EL (cell line): Measurements from ENCODE around the gene NCOA1.
"Not testable (repeated sequence)": the region's sequence is repeated elsewhere in the genome, so short reads cannot be mapped to it uniquely, and the experiment has no call there.

Experiments used
- DNase-seq: peaks from one replicate; pipeline ENCODE4 v3.0.0-alpha.2; 2016

Gene NCOA1

DNA sequence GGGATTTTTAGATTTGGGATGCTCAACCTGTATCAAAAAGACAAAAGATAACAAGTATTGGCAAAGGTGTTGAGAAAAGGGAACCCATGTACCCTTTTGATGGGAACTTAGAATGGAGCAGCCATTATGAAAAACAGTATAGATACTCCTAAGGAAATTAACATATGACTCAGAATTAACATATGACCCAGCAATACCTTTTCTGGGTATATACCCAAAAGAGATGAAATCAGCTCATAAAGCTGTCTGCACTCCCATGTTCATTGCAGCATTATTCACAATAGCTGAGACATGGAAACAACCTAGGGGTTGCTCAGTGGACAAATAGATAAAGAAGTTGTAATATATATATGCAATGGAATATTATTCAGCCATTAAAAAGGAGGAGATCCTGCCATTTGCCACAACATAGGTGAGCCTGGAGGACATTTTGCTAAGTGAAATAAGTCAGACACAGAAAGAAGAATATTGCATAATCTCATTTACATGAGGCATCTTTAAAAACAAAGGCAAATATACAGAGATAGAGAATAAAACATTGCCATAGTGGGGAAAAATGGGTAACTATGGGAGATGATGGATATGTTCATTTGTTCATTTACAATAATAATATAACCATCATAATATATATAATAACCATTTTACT, 160.1 kb downstream of the NCOA1 start:
- DNase-seq, result no peak

- DNase-seq, result no peak
Observed at GRCh38 chr2:24651643-24652003, 160.6 kb downstream of the NCOA1 start.

DNA sequence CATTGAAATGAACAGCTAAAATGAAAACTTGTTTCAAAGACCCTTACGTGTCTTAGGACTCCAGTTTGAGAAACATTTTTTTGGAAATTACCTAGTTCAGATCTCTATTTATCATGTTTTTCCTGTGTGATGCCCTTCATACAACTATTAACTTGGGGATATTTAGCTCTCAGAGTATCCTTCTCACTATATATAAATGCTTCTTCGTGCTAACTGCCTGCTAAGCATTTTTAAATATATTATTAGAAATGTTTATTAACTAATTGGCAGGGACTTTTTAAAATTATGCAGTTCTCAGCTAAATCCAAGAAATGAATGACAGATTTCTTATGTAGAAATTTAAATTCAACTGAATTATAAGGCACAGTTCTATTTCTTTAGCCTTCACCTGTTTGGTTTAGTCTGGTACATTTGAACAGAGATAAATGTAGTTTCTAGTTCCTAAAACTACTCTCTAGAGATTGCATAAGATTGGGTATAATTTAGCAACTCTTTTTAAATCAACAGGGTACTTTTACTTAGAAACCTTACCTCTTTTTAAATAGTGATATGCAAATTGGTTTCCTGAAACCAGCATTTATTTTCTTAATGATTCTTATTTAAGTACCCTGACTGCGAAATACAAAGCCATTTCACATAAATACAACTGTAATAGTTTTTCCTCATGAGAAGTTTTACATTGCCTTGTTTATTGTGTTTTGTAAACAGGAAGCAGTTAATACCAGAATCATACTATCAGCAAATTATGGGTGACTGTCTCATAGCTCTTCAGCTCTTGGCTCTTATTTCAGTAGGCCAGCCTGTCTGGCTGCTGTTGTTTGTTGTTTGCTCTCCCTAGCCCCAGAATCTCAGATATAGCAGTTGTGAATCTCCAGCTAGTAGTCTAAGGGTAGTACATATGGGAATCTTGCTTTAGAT, 161.5 kb downstream of the NCOA1 start:
- DNase-seq, result no peak

DNA sequence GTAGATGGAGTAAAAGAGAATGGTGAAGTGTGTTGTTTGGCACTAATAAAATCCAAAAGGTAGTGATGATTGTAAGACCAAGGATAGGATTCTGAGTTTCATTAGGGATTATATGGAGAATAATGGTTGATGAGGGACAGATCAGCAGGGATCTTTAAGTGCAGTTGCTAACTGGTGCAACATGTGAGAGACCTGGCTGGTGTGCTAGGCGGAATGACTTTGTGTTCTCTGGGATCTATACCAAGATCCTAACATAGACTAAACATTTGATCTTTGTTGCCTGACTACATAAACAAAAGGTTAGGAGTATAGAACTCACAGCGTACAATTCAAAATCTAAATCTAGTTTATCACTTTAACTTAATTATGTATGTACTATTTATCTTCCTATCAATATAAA, 166.8 kb downstream of the NCOA1 start:
- DNase-seq, result no peak

DNA sequence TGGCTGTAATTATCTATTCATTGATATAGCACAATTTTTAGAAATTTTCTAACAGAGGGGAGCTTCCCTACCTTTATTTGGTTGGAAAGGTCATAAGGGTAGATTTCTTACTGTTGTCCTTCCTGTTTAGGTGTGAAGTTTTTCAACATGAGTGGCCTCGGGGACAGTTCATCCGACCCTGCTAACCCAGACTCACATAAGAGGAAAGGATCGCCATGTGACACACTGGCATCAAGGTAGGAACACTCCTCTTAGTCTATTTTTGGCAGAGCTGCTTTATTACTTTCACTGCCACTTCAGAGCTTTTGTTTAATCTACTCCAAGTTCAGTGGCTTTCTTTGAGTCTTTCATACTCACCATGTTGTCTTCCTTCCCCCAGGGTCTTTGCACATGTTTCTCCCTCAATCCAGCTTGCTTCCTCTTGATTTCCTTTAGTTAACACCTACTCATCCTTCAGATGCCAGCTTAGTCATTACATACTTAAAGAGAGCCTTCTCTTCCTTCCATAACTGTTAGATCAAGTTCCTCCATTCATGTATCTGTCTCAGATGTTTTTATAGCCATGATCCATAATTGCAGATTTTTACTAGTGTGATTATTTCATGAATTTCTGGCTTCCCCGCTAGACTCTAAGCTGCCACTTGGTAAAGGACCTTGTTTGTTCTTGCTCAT, 167.6 kb downstream of the NCOA1 start:
- no peak for DNase-seq

- DNase-seq, result no peak
Observed at GRCh38 chr2:24659862-24660261, 168.8 kb downstream of the NCOA1 start.

GRCh38 chr2:24667542-24667941, 176.5 kb downstream of the NCOA1 start:
- no peak for DNase-seq

DNA sequence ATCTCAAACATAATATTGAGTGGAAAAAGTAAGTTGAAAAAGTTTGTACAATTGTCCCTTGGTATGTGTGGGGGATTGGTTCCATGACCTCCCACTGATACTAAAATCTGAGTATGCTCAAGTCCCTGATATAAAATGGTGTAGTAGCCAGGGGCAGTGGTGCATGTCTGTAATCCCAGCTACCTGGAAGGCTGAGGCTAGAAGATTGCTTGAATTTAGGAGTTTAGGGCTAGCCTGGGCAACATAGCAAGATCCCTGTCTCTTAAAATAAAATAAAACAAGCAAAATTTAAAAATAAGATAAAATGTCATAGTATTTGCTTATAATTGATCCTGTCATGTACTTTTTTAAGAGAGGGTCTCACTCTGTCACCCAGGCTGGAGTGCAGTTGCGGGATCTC, 180.2 kb downstream of the NCOA1 start:
- DNase-seq, result no peak

DNA sequence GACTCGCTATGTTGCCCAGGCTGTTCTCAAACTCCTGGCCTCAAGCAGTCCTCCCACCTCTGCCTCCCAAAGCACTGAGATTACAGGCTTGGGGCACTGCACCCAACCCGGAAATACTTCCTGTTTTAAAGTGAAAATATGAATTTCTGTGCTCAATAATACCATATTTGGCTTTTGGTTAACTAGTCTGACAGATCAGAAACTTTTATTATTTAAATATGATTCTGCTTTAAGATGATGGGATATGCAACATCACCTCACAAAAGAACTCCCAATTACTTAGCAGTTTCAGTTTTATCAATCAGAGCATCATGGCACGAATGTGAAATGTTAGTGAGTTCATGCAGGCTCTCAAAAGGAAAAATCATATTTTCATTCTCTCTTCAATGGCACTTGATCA, 181.5 kb downstream of the NCOA1 start:
- no peak for DNase-seq

- DNase-seq, result no peak
Observed at GRCh38 chr2:24675338-24675737, 184.3 kb downstream of the NCOA1 start.

GRCh38 chr2:24676493-24676892, 185.4 kb downstream of the NCOA1 start:
- DNase-seq, result peak; percentile 1

GRCh38 chr2:24678066-24678465, 187.0 kb downstream of the NCOA1 start:
- not testable (repeated sequence) for DNase-seq

DNA sequence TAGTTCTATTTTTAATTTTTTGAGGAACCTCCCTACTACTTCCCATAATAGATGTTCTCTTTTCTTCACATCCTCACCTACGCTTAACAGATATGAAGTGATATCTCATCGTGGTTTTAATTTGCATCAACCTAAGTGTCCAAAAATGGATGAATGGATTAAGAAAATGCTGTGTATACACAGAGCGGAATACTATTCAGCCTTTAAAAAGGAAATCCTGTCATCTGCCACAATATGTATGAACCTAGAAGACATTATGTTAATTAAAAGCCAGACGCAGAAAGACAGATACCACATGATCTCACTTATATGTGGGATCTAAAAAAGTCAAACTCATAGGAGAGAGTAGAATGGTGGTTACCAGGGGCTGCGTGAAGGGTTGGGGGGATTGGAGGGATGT, 189.1 kb downstream of the NCOA1 start:
- DNase-seq, result no peak

DNA sequence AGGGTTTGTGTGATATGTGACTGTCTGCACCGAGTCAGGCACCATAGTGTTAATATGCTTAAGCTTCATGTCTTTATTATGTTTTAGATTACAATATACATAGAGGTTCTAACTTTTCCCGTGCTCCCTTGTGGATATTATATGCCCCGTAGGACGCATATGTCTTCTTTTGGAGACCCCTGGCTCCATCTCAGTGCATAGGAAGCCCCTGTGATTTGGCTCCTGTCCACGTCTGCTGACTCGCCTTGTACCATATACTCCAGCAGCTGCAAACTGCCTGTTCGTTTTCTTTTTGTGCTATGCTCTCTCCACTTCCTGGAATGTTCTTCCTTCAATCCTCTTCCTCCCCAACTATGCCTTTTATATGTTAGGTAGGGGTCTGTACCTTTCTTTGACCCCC, 191.2 kb downstream of the NCOA1 start:
- no peak for DNase-seq

DNA sequence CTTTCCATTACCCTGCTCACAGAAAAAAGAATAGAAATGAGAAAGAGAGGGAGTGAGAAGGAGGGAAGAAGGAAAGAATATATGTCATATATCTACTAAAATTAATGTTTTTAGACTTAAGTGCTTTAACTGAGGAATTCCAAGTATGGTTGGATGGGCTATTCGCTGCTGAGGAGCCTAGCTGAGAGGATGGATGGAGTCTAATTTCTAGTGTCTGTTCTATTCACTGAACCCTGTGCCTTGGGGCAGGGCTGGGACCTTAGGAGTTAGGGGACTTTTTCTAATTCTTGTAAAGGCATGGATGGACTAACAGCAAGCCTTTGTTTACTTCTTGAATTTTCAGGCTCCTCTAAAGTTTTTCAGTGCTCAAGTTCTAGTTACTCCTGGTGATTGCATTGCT, 192.4 kb downstream of the NCOA1 start:
- no peak for DNase-seq

GRCh38 chr2:24690524-24690923, 199.5 kb downstream of the NCOA1 start:
- DNase-seq, result no peak

- DNase-seq, result no peak
Observed at GRCh38 chr2:24691806-24692205, 200.8 kb downstream of the NCOA1 start.

DNA sequence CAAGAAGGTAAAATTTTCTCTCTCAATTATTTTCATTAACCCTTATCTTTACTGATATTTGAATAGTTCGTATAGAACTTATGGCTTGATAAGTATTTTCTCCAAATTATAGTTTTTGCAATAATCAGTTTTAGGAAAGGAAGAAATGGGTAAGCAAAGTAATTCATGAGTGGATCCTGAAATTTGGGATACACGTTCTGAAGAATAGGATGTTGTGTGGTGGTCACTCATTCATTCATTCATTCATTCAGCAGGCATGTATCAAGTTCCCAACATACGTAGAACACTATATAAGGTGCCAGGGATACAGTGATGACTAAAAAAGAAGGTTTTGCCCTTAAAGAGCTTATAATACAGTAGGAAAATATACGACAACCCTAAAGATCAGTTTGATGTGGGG, 206.7 kb downstream of the NCOA1 start:
- DNase-seq, result no peak

DNA sequence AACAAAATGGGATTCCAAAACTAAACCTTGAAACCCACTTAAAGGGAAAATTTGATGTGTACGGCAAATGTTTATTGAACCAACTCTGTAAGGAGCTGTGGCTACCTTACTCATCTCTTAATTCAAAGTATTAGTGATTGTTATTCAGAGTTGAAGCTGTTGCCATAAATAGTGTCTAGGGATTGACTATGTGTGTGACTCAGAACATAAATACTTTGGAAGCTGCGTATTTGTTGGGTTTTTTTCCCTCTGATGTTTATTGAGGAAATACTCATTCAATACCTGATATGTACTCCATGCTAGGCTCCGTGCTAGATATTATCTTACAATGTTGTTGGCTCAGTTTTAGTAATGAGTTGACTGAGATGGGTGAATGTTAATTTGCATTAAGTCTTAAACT, 211.7 kb downstream of the NCOA1 start:
- DNase-seq, result peak; percentile 84

DNA sequence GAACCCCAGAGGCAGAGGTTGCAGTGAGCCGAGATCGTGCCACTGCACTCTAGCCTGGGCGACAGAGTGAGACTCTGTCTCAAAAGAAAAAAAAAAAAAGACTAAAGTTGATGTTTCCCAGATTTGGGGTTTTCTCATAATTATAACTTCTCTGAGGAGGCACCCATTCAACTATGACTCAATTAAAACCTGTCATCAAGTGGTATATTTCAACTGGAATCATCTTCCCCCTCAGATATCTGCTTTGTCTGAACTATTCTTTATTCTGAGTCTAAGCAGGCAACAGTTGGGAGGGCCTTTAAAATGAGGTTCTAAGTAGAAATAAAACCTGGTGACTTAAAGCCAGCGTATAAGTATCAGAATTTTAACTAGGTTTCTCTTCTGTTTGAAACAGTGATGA, 213.6 kb downstream of the NCOA1 start:
- DNase-seq, result peak; percentile 1

GRCh38 chr2:24707143-24707542, 216.1 kb downstream of the NCOA1 start:
- no peak for DNase-seq

DNA sequence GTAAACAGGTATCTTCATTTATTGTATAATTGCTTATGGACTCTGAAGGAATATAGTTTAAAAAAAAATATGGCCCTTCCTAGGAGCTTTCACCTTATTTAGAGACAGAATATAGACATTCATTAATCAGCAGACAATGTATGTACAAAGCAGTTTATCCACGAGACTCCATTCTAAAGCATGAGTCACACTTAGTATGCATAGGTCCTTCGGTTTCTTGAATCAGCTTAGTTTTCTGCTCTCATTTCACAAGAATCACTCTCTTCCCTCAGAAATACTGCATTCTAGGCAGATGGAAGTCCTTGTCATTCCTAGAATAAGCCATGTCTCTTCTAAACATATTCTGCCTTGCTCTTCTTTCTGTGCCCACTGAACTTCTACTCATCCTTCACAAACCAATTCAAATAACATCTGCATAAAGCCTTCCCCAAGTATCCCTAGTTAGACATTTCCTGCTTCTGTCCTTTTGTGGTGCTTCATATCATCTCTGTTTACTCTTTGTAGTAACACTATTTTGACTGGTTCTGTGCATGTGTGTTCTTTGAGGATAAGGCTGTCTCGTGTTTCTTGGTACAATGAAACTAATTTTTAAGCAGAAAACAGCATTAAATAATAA, 217.6 kb downstream of the NCOA1 start:
- peak; percentile 34 for DNase-seq

DNA sequence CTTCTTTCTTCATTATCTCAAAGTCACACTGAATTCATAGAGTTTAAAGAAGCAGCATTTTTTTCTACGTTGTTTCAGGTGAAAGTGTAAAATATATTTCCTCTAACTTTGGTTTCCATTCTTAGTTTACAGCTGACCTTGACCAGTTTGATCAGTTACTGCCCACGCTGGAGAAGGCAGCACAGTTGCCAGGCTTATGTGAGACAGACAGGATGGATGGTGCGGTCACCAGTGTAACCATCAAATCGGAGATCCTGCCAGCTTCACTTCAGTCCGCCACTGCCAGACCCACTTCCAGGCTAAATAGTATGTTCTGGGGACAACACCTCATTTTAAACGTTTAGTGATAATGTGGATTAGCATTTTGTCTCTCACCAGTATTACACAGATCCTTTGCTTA, 219.8 kb downstream of the NCOA1 start:
- no peak for DNase-seq

GRCh38 chr2:24711865-24712264, 220.8 kb downstream of the NCOA1 start:
- no peak for DNase-seq
